Activated gamma-delta T cell treated with anti-CD3 and anti-CD28 coated beads, Interleukin-2, amount 50 U/mL, for 16 hours (primary cell): ENCODE measurements around the gene CAP2.

Experiments
- DNase-seq: peaks from one replicate; pipeline ENCODE4 v3.0.0-alpha.2; 2020; ENCODE audit warnings: low read depth

Gene CAP2

GRCh38 chr6:17475606-17476244 lies 82.3 kb downstream of the CAP2 start:
- DNase-seq: no peak

- DNase-seq: no peak
Observed at GRCh38 chr6:17476511-17476910, 83.1 kb downstream of the CAP2 start.

DNA sequence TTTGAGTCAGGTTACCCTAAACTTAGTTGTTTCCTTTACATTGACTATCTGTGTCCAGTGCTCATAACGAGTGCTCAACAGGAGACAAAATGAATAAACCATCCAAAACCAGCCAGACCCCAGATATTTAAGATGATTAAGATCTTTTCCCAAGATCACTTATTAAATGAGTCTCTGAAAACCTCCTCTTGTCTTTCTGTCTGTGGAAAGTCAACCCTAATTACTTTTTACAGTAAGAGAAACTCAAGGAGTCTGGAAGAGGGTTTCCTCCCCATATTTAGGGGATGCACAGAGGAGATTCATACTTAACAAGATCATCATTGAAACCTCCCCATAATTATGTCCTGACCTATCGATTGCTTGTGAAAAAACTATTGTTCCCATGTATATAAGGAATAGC lies 84.0 kb downstream of the CAP2 start:
- DNase-seq: no peak

- no peak for DNase-seq
Observed at GRCh38 chr6:17478223-17478907, 85.0 kb downstream of the CAP2 start.

GRCh38 chr6:17478946-17479345 lies 85.6 kb downstream of the CAP2 start:
- no peak for DNase-seq

DNA sequence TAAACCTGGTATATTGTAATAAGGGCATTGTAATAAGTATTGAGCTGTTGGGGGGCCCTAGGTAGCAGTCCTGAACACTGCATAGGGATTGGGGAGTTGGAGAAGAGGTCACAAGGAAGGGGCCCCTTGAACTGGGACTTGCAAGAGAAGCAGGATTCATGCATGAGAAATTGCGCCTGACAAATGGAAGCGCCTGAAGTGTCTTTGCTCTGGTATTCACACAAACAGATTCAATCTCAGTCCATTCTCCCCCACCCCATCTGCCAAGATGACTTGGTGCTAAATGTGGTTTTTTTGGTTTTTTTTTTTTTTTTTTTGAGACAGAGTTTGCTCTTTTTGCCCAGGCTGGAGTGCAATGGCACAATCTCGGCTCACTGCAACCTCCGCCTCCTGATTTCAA lies 87.1 kb downstream of the CAP2 start:
- no peak for DNase-seq

- no peak for DNase-seq
Observed at GRCh38 chr6:17482711-17483110, 89.3 kb downstream of the CAP2 start.

DNA sequence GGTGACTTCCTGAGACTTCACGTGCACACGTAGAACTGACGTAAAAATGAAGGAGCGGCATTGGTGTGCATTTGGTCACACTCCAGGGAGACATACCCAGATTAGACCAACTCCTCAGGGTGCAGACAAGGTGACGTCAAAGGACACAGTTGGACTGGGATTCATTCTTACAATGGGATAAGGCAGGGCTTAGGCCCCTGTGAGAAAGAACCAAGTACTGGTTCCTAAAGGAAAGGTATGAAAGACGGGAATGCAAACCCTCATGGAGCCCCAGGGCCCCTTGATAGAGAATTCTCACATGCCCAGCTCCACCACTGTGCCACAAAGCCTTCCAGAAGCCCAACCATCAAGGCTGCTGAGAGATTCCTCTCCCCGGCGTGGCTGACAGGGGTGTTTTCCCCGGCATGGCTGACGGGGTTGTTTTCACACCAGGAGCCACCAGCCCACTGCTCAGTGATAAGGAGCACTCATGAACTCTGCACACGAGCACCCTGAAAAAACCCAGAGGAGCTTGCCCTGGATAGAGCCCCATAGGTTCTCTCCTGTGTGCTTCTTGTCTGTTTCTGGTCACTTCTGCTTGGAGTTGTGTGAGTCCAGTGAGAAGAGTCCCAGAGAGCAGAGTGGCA lies 90.1 kb downstream of the CAP2 start:
- no peak for DNase-seq

DNA sequence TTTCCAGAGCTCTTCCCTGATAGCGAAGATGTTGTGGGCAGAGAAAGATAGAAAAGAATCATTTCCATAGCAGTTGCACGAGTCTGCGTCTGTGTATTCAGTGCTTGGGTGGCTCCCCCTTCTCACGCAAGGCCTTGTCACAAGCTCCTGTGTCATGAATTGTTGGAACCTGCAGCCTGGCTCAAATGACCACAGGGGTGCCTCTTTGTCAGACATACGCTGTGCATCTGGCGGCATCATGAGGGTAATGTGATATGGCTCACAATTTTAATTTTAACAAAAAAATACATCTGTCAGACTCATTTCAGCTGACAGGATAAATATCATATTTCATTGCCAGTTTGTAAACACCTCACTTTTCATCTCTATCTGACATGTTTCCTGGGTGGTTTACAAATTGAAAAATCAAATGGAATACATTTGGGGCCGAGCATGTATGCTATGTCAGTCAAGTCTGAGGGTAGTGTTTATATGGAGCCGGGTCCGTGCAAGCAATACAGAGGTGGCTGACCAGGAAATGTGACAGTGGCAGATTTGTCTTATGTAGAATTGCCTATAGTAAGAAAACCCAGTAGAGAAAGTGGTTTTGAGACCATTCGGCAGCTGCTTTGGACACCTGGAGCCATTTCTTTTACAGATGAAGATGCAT lies 90.9 kb downstream of the CAP2 start:
- DNase-seq: no peak

GRCh38 chr6:17485181-17485580 lies 91.8 kb downstream of the CAP2 start:
- no peak for DNase-seq

GRCh38 chr6:17485946-17486345 lies 92.6 kb downstream of the CAP2 start:
- DNase-seq: no peak

GRCh38 chr6:17486680-17487079 lies 93.3 kb downstream of the CAP2 start:
- DNase-seq: no peak

DNA sequence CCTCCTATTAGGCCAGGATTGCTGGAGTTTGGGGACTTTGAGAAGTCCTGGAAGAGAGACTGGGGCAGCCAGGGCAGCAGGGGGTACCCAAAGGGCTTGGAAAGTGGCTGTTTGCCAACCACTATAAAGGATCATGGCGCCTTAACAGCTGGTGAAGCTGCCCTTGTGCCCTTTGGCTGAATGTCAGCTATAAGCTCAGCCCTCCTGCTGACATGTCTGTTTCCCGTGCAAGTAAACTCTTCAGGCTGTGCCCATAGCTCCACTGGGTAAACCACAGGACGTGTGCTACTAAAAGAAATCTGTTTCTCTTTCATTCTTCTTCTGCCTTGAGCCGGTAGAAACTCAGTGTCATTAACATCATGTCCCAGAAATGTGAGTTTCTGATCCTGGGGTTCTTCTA lies 97.3 kb downstream of the CAP2 start:
- no peak for DNase-seq

- no peak for DNase-seq
Observed at GRCh38 chr6:17491416-17492142, 98.2 kb downstream of the CAP2 start.

DNA sequence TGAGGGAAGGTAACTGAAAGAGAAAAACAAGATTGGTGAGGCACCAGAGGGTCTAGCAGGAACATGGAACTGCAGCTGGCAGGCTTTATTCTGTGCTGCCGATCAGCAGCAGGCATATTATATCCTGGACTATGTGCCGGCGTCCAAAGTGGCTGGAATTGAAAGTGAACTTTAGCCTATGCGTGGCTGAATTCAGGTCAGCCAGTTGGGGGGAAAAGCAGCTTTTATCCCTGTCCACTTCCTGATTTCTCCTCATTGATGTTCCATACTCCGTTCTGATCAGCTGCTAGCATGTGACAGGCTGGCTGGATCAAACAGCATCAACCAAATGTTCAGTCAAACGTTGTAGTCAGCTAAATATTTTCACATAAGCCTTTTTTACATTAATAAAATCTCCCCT lies 99.0 kb downstream of the CAP2 start:
- DNase-seq: no peak

- no peak for DNase-seq
Observed at GRCh38 chr6:17493286-17493685, 99.9 kb downstream of the CAP2 start.

- no peak for DNase-seq
Observed at GRCh38 chr6:17494177-17494576, 100.8 kb downstream of the CAP2 start.

DNA sequence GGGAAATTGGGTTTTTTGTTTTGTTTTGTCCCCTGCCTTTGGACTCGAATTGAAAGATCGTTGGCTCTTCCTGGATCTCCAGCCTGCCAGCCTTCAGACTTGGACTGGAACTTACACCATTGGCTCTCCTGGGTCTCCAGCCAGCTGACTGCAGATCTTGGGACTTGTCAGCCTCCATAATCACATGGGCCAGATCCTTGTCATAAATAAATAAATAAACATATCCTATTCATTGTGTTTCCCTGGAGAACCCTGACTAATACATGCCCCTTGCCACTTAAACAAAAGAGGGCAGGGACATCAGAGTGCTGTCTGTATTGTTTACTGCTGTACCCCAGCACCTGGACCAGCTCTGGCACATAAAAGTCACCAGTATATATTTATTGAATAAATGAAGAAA lies 101.5 kb downstream of the CAP2 start:
- DNase-seq: no peak

- no peak for DNase-seq
Observed at GRCh38 chr6:17497535-17498095, 104.2 kb downstream of the CAP2 start.

DNA sequence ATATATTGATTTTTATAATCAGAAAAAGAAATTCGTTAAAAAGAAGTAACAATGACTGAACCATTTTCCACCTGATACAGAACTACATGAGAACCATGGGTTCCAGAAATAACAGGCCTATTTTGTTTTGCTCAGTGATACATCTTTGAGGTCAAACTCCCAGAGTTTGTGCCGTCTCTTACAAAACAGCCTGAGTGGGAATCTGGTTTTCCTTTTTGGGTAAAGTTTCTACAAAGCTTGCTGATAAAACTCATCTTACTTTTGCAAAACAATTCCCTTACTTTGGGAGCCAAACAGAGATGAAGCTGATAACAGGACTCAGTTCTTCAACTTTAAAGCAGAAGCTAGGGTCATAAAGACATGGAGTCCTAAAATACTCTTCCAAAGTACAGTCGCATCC lies 108.0 kb downstream of the CAP2 start:
- DNase-seq: no peak

DNA sequence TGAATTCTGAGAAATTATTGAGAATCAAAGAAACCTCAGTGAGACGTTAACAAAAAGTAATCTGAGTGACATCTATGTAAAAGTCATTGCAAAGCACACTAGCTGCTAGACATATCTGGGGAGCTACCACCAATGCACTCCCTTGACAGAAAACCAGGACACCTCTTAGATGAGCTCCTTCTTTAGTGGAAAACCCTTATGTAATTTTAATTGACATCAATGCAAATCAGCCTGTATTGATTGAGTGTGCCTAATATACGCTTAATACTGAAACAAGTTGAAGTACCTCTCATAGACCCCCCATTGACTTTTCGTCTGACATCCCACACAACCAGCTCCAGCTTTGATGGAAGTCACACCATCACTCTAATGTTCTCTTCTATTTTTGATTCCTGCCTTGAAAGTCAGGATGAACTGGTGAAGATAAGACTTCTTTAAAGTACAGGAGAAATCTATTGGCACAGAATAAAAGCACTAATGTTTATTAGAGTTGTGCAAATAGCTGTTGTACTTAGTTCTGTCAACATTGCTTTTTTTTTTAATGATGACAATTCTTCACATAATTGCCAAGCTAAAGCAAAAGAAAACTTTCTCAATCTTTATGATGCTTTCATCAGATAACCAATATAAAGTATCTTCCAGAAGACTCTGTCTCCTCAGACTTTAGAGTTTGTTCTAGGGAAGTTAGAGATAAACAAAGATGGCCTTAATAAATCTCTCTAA lies 108.7 kb downstream of the CAP2 start:
- DNase-seq: no peak
